Neural cell (in vitro differentiated cells): ENCODE results near the gene PPP1R12A. TPM values are rescaled to one million over a fixed set of nuclear protein-coding genes. Genes with fewer than 3 reads are reported as not detected.

Experiments
- H2AFZ ChIP-seq: fragments of 200-600, 300-800 bp; sonication (generic), shearing (Covaris generic); 2 replicates; pipeline ENCODE4 v1.6.0; 2014; ENCODE audit warnings: low read depth, mild to moderate bottlenecking, antibody characterized with exemption, low read length, moderate library complexity
- H3F3A ChIP-seq: fragments of 200-600 bp; shearing (Covaris generic); 2 replicates; pipeline ENCODE4 v1.6.1; 2016; ENCODE audit warnings: mild to moderate bottlenecking, moderate library complexity, mixed read lengths, antibody characterized with exemption, low read length; ENCODE audit not compliant: insufficient read depth, poor library complexity, severe bottlenecking
- H3K27ac ChIP-seq: fragments of 200-600, 300-800 bp; sonication (generic), shearing (Covaris generic); 2 replicates; pipeline ENCODE4 v1.5.1; 2014; ENCODE audit warnings: mild to moderate bottlenecking, low read length, moderate library complexity
- H3K27me3 ChIP-seq: fragments of 300-800, 200-600 bp; sonication (generic), shearing (Covaris generic); 2 replicates; pipeline ENCODE4 v1.6.0; 2014; ENCODE audit warnings: mild to moderate bottlenecking, low read depth, low read length, moderate library complexity; ENCODE audit not compliant: insufficient read depth
- H3K36me3 ChIP-seq: fragments of 300-800, 200-600 bp; sonication (generic), shearing (Covaris generic); 2 replicates; pipeline ENCODE4 v1.5.1; 2014; ENCODE audit warnings: mild to moderate bottlenecking, antibody characterized with exemption, low read length, moderate library complexity; ENCODE audit not compliant: insufficient read depth
- H3K4me2 ChIP-seq: fragments of 300-800, 200-600 bp; sonication (generic), shearing (Covaris generic); 2 replicates; pipeline ENCODE4 v1.6.0; 2014; ENCODE audit warnings: mild to moderate bottlenecking, low read length
- H3K4me3 ChIP-seq: fragments of 300-800, 200-600 bp; sonication (generic), shearing (Covaris generic); 2 replicates; pipeline ENCODE4 v1.5.1; 2014; ENCODE audit warnings: mild to moderate bottlenecking, low read length, moderate library complexity
- H3K79me2 ChIP-seq: fragments of 200-600 bp; shearing (Covaris generic); replicated peaks from 2 replicates; pipeline ENCODE4 v1.6.0; 2014; ENCODE audit warnings: mild to moderate bottlenecking, low read length, moderate library complexity; ENCODE audit not compliant: insufficient read depth
- H3K9ac ChIP-seq: fragments of 300-800, 200-600 bp; sonication (generic), shearing (Covaris generic); 2 replicates; pipeline ENCODE4 v1.6.1; 2016; ENCODE audit warnings: mild to moderate bottlenecking, low read length, mixed read lengths
- H3K9me2 ChIP-seq: fragments of 200-600 bp; shearing (Covaris generic); 2 replicates; pipeline ENCODE4 v1.6.1; 2016; ENCODE audit warnings: mild to moderate bottlenecking, low read length, mixed read lengths; ENCODE audit not compliant: insufficient read depth
- H3K9me3 ChIP-seq: fragments of 200-600, 300-800 bp; sonication (generic), shearing (Covaris generic); 2 replicates; pipeline ENCODE4 v1.6.1; 2016; ENCODE audit warnings: mild to moderate bottlenecking, mixed run types, low read length, moderate library complexity, mixed read lengths
- H4K20me1 ChIP-seq: fragments of 200-600 bp; shearing (Covaris generic); 2 replicates; pipeline ENCODE4 v1.6.1; 2016; ENCODE audit warnings: mild to moderate bottlenecking, mixed run types; ENCODE audit not compliant: insufficient read depth
- EP300 ChIP-seq: fragments of 450-650 bp; conservative IDR thresholded peaks from 2 replicates; pipeline ENCODE4 v1.6.1; 2014; ENCODE audit warnings: antibody characterized with exemption, mild to moderate bottlenecking, moderate library complexity; ENCODE audit not compliant: poor library complexity, severe bottlenecking
- EZH2 ChIP-seq: fragments of 200-600, 300-800 bp; shearing (Covaris generic), sonication (generic); IDR thresholded peaks from 2 replicates; pipeline ENCODE4 v1.6.1; 2014; ENCODE audit warnings: antibody characterized with exemption, low read length, borderline replicate concordance, mild to moderate bottlenecking; ENCODE audit not compliant: insufficient read depth, poor library complexity, severe bottlenecking
- MXI1 ChIP-seq: fragments of 450-650 bp; conservative IDR thresholded peaks from 2 replicates; pipeline ENCODE4 v1.6.1; 2014; ENCODE audit warnings: antibody characterized with exemption, mild to moderate bottlenecking; ENCODE audit not compliant: poor library complexity, severe bottlenecking
- POLR2AphosphoS5 ChIP-seq: IDR thresholded peaks from 2 replicates; pipeline ENCODE4 v1.6.1; 2012
- RAD21 ChIP-seq: fragments of 450-650 bp; conservative IDR thresholded peaks from 2 replicates; pipeline ENCODE4 v1.6.1; 2014; ENCODE audit warnings: antibody characterized with exemption, mild to moderate bottlenecking, moderate library complexity
- SMC3 ChIP-seq: fragments of 450-650 bp; conservative IDR thresholded peaks from 2 replicates; pipeline ENCODE4 v1.6.1; 2014; ENCODE audit warnings: antibody characterized with exemption, mild to moderate bottlenecking, moderate library complexity; ENCODE audit not compliant: poor library complexity
- TAF1 ChIP-seq: IDR thresholded peaks from 2 replicates; pipeline ENCODE4 v1.6.1; 2012; ENCODE audit warnings: low read depth
- polyA plus RNA-seq: library from polyadenylated mRNA; depleted of rRNA; stranded (reverse); fragments of >200 nt; gene quantifications from 2 replicates; pipeline ENCODE4 v1.2.3, GENCODE V29; 2014
- TF ChIP-seq, protein P1 (sequence below): fragments of 450-650 bp; IDR thresholded peaks from 2 replicates; pipeline ENCODE4 v1.5.1; 2014; ENCODE audit warnings: antibody characterized with exemption, mild to moderate bottlenecking, moderate library complexity; ENCODE audit not compliant: poor library complexity, severe bottlenecking
- TF ChIP-seq, protein P2 (sequence below): IDR thresholded peaks from 2 replicates; pipeline ENCODE4 v1.6.1; 2012; ENCODE audit warnings: borderline replicate concordance

Gene PPP1R12A
- polyA plus RNA-seq, 1 donor from 2014 or later, result 68.2 TPM

DNA sequence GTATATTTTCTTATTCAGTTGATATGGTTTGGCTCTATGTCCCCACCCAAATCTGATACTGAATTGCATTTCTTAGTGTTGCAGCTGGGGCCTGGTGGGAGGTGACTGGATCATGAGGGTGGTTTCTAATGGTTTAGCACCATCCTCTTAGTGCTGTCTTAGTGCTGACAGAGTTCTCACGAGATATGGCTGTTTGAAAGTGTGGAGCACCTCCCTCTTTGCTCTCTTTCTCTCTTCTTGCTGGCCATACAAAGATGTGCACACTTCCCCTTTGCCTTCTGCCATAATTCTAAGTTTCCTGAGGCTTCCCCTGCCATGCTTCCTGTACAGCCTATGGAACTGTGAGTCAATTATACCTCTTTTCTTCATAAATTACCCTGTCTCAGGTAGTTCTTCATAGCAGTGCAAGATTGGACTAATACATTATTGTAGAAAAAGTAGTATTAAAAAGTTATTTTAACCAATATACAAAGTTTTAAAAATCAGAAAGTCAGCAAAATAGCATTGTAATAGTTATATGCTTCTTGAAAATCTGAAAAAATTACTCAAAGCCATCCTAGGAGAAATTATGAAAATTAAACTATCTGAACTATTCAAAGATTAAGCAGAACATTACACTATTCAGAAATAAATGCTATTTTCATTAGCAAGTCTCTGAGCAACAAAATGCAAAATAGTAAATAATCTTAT is 84.1 kb downstream of the PPP1R12A start:
- Histone ChIP-seq H3K9me2 (no peaks in the 10 kb centered on the region), H3K9ac (no peak overlapping the region), H3K79me2 (peaks cover 63% of the 10 kb centered on the region), H3K9me3 (no peaks in the 10 kb centered on the region), H3K4me2 (no peak overlapping the region), H3K4me3 (no peak overlapping the region), H2AFZ (no peak overlapping the region), H3K27ac (no peak overlapping the region), H3K36me3 (no peaks in the 10 kb centered on the region), H3F3A (no peaks in the 10 kb centered on the region), H4K20me1 (no peaks in the 10 kb centered on the region), H3K27me3 (no peaks in the 10 kb centered on the region)
- no peak for TF ChIP-seq SMC3
- TF ChIP-seq RAD21, result no peak
- no peak for TF ChIP-seq POLR2AphosphoS5
- TF ChIP-seq EZH2, result no peak
- TF ChIP-seq MXI1, result no peak

DNA sequence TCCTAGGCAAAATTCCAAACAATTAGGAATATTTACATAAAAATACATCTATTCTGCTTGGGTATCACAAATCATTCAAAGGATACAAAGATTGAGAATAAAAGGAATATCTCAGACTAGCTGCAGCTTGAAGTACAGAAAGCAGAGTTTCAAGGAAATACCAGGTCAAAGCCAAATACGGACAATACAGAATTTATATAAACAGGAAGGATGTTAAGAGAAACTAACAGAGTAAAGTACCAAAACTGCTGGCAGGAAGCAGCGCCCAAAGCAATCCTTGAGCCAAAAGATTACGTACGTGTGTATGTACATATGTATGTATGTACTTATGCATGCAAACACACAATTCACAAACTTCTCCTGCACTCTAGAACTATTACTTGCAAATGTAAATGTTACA is 86.6 kb downstream of the PPP1R12A start:
- Histone ChIP-seq H3K27me3 (no peaks in the 10 kb centered on the region), H3K9me2 (no peaks in the 10 kb centered on the region), H4K20me1 (no peaks in the 10 kb centered on the region), H3K4me3 (no peak overlapping the region), H3F3A (no peaks in the 10 kb centered on the region), H3K36me3 (peaks cover 6% of the 10 kb centered on the region), H2AFZ (no peak overlapping the region), H3K4me2 (no peak overlapping the region), H3K79me2 (peaks cover 46% of the 10 kb centered on the region), H3K9ac (no peak overlapping the region), H3K9me3 (no peaks in the 10 kb centered on the region), H3K27ac (no peak overlapping the region)
- TF ChIP-seq, protein P1, sequence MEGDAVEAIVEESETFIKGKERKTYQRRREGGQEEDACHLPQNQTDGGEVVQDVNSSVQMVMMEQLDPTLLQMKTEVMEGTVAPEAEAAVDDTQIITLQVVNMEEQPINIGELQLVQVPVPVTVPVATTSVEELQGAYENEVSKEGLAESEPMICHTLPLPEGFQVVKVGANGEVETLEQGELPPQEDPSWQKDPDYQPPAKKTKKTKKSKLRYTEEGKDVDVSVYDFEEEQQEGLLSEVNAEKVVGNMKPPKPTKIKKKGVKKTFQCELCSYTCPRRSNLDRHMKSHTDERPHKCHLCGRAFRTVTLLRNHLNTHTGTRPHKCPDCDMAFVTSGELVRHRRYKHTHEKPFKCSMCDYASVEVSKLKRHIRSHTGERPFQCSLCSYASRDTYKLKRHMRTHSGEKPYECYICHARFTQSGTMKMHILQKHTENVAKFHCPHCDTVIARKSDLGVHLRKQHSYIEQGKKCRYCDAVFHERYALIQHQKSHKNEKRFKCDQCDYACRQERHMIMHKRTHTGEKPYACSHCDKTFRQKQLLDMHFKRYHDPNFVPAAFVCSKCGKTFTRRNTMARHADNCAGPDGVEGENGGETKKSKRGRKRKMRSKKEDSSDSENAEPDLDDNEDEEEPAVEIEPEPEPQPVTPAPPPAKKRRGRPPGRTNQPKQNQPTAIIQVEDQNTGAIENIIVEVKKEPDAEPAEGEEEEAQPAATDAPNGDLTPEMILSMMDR, result no peak
- TF ChIP-seq EP300 (no peak), MXI1 (no peak), EZH2 (no peak), SMC3 (no peak), TAF1 (no peak), RAD21 (no peak), POLR2AphosphoS5 (no peak)
- TF ChIP-seq, protein P2, sequence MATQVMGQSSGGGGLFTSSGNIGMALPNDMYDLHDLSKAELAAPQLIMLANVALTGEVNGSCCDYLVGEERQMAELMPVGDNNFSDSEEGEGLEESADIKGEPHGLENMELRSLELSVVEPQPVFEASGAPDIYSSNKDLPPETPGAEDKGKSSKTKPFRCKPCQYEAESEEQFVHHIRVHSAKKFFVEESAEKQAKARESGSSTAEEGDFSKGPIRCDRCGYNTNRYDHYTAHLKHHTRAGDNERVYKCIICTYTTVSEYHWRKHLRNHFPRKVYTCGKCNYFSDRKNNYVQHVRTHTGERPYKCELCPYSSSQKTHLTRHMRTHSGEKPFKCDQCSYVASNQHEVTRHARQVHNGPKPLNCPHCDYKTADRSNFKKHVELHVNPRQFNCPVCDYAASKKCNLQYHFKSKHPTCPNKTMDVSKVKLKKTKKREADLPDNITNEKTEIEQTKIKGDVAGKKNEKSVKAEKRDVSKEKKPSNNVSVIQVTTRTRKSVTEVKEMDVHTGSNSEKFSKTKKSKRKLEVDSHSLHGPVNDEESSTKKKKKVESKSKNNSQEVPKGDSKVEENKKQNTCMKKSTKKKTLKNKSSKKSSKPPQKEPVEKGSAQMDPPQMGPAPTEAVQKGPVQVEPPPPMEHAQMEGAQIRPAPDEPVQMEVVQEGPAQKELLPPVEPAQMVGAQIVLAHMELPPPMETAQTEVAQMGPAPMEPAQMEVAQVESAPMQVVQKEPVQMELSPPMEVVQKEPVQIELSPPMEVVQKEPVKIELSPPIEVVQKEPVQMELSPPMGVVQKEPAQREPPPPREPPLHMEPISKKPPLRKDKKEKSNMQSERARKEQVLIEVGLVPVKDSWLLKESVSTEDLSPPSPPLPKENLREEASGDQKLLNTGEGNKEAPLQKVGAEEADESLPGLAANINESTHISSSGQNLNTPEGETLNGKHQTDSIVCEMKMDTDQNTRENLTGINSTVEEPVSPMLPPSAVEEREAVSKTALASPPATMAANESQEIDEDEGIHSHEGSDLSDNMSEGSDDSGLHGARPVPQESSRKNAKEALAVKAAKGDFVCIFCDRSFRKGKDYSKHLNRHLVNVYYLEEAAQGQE, result no peak
